HG02885 (cell line): Measurements from ENCODE around the gene GRIK1.

ENCODE experiments used
- ATAC-seq: cut with Tn5 transposase; IDR thresholded peaks from one replicate; pipeline ENCODE4 v1.9.1; 2021; ENCODE audit warnings: mild to moderate bottlenecking; ENCODE audit not compliant: unreplicated experiment, poor library complexity

Gene GRIK1

DNA sequence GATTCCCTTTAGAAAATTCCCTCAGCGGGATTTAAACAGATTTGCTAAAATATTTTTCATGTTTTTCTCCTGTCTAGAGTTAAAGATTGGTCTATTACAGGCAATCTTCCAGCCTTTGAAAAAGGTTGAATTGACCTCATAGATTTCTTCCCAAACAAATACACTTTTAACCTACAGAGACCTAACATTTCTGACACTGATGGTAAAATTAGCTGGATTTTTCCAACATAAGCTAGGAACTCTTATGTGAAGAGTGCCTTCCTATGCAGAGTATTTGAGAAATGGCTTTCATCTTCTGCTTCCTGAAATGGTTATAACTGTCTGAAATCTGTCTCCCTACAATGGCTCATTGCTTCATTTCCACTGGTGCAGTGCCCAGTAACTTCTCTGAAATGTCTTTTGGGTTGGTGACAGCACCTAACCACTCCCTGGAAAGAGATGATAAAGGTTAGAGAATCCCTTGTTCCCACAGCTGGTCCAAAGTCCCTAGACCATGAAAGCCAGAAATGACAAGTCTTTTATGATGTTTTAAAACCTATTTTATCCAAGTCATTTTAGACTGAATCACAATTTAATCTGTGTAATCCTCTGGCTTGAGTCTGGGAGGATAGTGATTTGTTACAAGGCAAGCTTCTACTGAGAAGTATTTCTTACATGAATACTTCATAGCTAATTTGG lies 371.6 kb downstream of the GRIK1 start:
- ATAC-seq: no peak

DNA sequence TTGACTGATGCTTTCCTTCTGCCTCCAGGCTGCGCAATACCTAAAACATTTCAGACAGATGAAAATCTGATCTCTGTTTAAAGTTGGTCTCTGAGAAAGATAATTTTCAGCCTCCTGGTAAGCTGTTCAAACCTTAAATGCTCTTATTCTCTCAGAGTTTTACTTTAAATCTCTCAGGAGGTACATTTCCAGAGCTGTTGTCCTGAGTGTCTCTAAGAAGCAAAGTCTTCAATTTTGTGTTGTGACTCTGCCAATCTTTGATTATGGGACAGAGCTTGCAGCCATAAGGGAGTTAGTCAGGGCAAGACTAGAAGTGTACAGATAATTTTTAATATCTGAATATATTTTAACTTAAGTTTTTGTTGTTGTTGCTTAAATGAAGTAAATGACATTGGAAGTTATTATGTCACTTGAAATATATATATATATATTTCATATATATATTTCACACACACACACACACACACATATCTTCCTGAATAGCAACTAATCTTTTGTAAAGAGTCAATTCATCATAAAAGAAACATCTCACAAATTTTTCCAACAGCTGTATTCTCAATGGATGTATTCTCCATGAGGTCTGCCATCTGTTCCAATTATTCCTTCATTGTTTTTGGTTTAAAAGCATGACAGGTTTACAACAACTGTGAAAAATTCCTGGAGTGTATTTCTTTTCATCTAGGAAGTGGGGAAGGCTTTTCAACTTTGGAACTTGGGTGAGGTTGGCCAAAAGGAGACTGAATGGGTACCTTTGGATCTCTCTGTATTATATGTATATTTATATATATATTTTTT lies 381.7 kb downstream of the GRIK1 start:
- no peak for ATAC-seq

DNA sequence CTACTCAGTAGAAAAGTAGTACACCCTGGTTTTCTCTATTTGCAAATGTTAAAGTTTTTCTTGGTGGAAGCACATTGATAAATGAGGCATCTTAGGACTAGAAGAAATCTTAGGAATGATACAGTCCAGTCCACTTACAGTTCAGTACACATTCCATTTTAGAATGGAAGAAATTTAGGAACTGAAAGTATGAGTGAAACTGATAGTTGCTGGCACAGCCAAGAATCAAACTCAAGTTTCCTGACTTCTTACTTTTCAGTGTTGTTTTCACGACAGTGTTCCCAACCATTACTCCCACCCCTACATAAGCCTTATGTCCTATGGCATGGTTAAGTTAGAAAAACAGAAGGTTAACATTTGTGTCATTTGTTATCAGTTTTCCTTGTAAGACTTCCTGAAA lies 382.6 kb downstream of the GRIK1 start:
- ATAC-seq: no peak

DNA sequence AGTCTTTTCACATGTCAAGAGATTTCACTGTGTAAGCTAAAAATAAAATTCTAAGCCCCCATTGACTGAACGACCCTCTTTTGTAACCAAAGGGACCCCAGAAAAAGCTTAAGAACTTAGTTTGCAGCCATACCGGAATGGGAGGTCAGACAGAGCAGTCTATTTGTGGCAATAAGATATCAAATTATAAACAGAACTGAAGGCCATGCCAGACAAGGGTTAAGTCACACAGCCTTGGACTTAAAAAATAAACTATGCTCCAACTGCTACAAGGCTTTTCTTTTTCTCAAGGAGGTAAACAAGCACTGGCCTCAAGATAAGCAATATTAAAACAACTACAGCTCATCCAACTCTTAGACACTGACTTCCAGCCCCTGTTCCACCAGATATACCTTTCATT lies 384.2 kb downstream of the GRIK1 start:
- no peak for ATAC-seq

DNA sequence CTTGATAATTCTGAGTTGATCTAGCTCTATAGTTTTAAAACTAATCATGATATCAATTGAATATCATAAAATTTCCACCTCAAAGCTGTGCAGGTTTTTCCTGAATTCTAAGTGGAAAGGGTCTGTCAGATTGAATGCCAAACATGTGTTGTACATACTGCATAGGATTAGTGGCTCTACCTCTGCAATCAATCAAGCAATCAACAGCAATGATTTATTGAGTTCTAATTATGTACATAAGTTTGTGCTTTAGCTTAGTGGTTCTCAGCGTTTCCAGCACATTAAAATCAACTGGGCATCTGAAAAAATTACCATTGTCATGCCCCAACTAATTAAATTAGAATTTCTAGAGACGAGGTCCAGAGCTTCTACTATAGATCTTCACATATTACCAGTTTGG lies 389.6 kb downstream of the GRIK1 start:
- ATAC-seq: no peak

DNA sequence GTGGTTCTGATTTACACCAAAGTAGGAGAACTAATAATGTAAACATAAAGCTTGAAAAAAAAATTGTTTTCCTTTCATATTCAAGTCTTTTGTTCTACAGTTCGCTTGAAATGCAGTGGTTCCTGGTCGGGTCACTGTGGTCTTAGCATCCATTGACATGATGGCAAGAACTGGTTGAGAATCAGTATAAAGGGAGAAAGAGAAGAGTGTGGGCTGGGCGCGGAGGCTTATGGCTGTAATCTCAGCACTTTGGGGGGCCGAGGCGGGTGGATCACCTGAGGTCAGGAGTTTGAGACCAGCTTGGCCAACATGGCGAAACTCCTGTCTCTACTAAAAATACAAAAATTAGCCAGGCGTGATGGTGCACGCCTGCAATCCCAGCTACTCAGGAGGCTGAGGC lies 390.2 kb downstream of the GRIK1 start:
- no peak for ATAC-seq

DNA sequence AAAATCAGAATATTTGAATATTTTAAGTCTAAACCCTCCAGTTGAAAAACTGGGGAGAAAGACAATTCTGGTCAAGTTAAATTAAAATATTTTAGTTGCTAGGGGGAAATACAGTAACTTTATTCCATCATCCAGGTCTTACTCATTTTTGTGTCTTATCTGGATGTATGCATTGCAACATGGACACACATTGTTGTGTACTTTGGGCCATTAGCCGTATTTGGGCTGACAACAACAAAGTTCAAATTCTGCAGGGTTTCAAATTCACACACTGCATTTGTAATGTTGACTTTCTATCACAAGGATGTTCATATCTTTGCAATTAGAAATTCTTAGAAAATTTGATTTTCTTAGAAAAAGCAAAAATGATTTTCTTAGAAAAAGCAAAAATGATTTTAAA lies 391.8 kb downstream of the GRIK1 start:
- ATAC-seq: no peak

DNA sequence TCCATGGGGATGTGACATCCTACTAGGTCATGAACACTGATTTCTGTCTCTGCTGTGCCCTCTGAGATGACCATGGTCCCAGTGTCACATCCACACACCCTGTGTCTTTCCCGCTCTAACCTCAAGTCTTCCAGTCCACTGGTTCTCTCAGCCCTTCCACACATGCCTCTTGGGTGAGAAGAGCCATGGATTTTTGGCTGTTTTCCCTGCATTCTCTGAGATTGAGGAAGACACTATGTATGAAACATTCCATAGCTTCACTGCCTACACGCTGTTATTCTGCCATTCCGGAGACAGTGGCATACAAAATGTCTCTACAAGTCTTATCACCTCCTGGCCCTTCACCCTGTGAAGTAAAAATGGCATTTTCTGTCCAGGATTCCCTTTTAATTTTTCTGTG lies 393.7 kb downstream of the GRIK1 start:
- ATAC-seq: no peak

DNA sequence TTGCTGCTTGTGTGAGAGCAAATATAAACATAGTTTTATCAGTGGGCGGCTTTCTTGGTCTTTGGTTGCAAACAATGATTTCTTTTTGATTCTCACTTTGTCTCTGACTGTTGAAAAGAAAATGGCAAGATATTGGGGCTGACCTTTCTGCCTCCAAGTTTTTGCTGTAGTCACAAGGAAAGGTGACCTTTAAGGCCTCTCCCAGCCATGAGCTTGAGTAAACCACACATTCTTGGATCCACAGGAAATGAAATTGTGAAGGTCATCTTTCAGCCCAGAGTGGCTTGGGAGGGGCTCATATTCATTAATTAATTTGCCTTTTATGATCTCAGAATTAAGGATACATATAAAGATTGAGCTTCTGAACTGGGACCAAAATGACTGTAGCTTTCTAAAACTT lies 399.5 kb downstream of the GRIK1 start:
- no peak for ATAC-seq

DNA sequence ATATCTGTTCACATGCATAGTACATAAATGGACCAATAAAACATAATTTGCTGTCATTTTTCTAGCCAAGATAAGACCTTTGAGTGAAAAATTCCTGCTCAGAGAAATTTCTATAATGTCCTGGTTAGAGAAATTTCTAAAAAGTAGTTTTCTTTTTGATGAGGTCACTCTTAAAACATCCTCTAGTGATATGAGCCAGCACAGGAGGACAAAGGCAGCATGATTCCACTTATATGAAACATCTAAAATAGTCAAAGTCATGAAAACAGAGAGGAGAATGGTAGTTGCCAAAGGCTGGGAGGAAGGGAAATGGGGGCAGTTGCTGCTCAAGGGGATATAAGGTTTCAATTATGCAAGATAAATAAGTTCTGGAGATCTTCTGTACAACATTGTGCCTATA lies 401.7 kb downstream of the GRIK1 start:
- ATAC-seq: no peak

DNA sequence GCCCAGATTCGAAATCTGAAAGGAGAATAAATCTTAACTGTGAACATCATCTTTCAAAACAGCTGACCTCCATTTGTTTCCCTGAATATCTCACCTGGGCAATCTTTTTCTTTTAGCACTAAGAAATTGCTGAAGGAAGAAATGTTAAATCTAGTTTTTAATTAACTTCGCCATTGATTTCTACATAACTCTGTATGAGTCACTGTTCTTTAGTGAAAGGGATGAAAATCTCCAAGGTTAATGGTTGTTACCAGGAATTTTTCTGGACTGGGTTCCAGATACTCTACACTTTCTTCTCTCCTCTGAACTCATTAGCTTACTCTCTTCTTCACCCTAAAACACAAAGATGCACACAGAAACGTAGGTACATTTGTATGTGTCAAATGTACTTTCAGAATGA lies 405.3 kb downstream of the GRIK1 start:
- no peak for ATAC-seq

DNA sequence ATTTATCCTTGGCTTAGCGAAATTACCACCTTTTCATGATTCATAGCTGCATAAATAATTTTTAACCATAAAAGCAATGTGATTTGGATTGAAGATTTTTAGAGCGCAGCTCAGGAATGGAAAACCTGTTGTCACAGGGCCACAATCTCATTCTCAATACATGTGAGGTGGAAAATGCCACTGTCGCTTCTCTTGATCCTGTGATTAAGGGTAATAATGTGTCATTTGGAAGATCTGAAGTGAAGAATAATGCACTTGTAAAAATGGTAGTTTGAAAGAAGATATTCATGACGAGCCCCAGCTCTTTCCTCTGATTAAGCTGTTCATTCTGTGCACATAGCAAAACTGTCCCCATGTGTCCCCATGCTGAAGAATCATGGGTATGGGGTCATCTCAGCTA lies 410.7 kb downstream of the GRIK1 start:
- ATAC-seq: no peak

DNA sequence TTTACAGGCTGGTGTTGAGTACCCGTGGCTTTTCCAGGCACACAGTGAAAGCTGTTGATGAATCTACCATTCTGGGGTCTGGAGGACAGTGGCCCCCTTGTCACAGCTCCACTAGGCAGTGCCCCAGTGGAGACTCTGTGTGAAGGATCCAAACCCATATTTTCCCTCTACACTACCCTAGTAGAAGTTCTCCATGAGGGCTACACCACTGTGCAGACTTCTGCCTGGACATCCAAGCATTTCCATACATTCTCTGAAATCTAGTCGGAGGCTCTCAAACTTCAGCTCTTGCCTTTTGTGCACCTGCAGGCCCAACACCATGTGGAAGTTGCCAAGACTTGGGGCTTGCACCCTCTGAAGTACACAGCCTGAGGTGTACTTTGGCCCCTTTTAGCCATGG lies 413.3 kb downstream of the GRIK1 start:
- no peak for ATAC-seq

DNA sequence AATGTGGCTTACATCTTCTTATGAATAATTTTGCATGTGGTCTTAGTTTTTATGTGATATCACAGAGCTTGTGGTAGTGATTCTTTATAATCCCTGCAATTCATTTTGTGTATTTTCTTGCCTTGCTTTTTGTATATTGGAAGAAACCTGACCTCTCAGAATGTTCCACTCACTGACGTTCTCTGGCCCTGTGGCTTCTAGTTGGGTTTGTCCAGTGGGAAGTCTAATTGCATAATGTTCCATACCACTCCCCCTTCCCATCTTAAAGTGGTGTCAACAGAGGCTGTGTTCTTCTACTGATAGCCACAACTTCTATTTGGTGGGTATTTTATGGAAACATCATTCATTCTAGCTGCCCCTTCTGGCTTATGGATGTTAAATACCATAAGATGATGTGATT lies 415.7 kb downstream of the GRIK1 start:
- ATAC-seq: no peak

DNA sequence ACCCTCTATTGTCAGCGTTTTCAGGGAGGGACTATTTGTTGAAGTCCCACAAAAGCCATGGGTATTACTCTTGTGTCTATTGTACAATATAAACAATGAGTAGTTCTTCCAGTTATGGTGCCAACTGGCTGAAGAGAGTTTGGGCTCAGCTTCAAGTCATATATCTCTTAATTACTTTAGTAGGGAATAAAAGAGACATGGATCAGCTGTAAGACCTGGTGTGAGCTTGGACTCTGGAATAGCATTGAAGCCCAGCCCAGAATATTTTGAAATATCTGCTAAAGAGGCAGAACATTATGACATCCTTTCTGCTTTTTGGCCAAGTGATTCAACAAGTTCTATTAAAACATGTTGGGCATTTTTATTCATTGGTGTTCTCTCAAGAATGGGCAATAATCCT lies 416.1 kb downstream of the GRIK1 start:
- no peak for ATAC-seq

DNA sequence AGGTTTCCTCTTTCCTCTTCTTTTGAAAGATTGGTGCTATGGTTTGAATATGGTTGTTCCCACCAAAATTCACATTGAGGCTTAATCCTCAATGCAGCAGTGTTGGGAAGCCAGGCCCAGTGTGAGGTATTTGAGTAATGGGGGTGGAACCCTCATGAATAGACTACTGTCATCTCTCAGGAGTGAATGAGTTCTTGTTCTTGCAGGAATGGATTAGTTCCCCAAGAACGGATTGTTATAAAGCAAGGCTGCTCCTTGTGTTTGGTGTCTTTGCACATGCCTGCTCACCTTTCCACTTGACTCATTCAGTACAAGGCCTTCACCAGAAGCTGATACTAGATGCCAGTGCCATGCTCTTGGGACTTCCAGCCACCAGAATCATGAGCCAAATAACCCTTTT lies 417.9 kb downstream of the GRIK1 start:
- no peak for ATAC-seq

DNA sequence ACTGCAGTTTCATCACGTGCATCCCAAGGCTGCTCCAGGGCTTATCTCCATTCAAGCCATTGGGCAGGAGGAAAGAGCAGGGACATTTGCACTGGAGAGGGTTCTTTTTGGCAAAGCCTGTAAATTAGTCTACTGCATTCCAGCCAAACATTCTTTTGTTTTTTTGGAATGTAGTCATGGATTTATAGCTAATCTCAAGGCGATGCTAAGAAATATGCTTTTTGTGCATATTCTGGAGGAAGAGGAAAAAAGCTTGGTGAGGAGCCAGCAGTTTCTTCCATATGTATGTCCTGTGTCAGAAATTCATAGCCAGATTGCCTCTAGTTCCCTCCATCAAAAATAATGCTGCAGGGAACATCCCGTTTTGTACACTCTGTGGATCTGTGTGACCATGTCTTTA lies 419.6 kb downstream of the GRIK1 start:
- ATAC-seq: no peak

DNA sequence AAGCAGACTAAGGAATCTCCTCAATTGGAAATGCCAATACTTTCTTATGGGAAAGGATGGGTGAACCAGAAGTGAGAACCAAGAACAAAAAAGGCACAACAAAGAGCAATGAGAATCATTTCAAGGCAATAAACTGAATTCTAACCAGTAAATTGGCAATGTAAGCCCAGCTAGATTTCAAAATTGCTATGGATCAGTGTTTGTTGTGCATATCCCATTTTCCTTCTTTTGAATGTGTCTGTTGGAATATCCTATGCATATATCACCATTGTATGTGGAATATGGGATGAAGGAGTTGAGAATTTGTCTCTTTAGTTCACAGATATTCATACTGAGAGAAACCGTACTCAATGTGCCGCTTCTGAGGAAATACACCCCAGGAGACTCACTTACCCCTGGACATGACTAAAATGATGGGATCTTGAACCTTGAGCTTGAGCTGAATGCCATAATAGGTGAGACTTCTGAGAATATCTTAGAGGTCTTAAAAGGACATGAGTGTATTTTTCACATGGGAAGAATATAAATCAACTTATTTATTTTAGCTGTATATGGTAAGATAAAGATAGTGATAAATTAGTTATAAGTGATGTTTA lies 425.0 kb downstream of the GRIK1 start:
- ATAC-seq: no peak

DNA sequence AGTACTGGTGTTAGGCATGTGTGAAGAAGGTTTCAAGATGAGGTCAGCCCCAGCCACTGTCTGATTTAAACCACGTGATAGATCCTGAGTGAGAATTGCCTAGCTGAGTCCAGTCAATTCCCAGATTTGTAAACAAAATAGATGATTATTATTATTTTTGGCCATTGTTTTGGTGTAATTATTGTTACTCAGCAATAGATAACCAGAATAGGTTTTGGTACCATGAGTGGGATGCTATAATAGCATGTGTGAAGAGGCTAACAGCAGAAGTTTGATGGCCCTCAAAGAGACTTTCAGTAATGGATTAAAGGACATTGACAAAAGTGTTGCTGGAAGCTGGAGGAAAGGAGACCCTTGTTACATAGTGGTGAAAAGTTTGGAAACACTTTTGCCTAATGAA lies 426.3 kb downstream of the GRIK1 start:
- no peak for ATAC-seq

DNA sequence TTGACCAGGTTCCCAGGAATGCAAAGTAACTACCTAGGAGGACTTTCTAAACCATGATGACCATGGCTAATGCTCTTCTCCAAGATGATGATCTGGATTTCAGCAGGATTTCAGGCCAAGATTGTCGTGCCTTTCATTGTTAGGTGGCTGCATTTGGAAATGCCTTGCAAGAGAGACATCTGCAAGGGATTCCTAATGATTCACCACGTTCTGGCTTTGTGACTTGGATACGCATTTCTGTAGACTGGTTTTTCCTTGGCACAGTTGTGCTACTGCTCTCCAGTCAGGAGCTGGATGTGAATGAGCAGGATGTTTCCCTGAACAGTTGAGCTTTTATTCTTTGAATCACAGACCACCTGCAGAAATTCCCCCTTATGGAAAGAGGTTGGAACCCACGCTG lies 428.7 kb downstream of the GRIK1 start:
- ATAC-seq: no peak

DNA sequence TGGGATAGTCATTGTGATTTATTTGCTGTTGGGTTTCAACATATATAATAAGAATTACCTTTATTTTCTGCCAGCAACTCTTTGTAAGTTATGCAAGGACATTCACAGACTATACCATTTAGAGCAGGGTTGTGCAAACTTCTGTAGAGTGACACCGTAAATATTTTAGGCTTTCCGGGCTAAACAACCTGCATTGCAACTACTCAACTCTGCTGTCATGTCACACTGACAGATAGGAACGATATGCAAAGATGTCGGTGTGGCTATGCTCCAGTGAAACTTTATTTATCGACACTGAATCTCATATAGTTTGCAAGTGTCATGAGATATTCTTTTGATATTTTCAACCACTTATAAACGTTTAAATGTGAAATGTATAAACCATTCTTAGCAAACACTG lies 430.7 kb downstream of the GRIK1 start:
- ATAC-seq: no peak

DNA sequence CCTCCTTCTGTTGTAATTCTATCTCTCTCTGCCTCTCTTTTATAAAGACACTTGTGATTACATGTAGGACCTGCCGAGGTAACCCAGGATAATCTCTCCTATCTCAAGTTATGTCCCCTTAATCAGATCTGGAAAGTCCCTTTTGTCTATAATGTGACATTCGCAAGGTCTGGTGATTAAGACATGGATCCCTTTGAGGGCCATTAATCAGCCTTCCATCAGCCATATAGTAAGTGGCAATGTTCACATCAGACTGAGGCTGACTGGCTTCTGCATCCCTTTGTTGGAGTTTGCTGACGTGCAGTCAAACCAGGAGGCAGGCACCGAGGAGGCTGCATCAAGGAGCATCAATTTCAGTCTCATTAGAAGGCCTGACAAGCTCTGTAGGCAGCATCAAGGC lies 431.5 kb downstream of the GRIK1 start:
- no peak for ATAC-seq
